ENCODE data around the gene NFIA.

NFIA gene

GRCh38 chr1:61279570-61279969, 197.2 kb downstream of the NFIA start:
- H3K4me3 ChIP-seq (ENCODE audit: low read length, poor library complexity, severe bottlenecking) = no peak overlapping the region
- TF ChIP-seq EZH2phosphoT487 (IDR thresholded peaks at IDR 0.05; ENCODE audit: borderline replicate concordance) (no peak), CTCF (conservative IDR thresholded peaks at IDR 0.05; ENCODE audit: low read length) (no peak)

GRCh38 chr1:61280452-61280851, 198.1 kb downstream of the NFIA start:
- H3K9me2 ChIP-seq (replicated peaks; ENCODE audit: low read depth, low read length) = no peaks in the 10 kb centered on the region
- no peak for TF ChIP-seq EZH2phosphoT487 (IDR thresholded peaks at IDR 0.05; ENCODE audit: borderline replicate concordance)
- no peak for TF ChIP-seq CTCF (conservative IDR thresholded peaks at IDR 0.05; ENCODE audit: low read length)
- H3F3A ChIP-seq (ENCODE audit: low read depth) = no peaks in the 10 kb centered on the region
- H3K9ac ChIP-seq (ENCODE audit: low read depth, low read length, poor library complexity, severe bottlenecking) = no peak overlapping the region
- H4K20me1 ChIP-seq (ENCODE audit: insufficient read depth, low read length, poor library complexity, severe bottlenecking) = no peaks in the 10 kb centered on the region
- no peak overlapping the region for H3K4me3 ChIP-seq (ENCODE audit: low read length, poor library complexity, severe bottlenecking)
- H3K36me3 ChIP-seq (ENCODE audit: insufficient read depth, low read length) = no peaks in the 10 kb centered on the region
- no peaks in the 10 kb centered on the region for H3K9me3 ChIP-seq (ENCODE audit: insufficient read depth, low read depth, low read length)
- no peaks in the 10 kb centered on the region for H3K79me2 ChIP-seq (ENCODE audit: insufficient read depth, low read length)
- H3K4me1 ChIP-seq (ENCODE audit: insufficient read depth, low read length, poor library complexity, severe bottlenecking) = no peaks in the 10 kb centered on the region
- no peaks in the 10 kb centered on the region for H3K27me3 ChIP-seq (ENCODE audit: insufficient read depth, low read length, poor library complexity, severe bottlenecking)
- H3K4me2 ChIP-seq (ENCODE audit: low read depth, low read length, poor library complexity, severe bottlenecking) = no peak overlapping the region
- no peak overlapping the region for H2AFZ ChIP-seq (ENCODE audit: low read length)

More at GRCh38 chr1:61279570-61279969, 197.2 kb downstream of the NFIA start:
- Histone ChIP-seq H3K9me3 (ENCODE audit: insufficient read depth, low read depth, low read length) (no peaks in the 10 kb centered on the region), H2AFZ (ENCODE audit: low read length) (no peak overlapping the region), H4K20me1 (ENCODE audit: insufficient read depth, low read length, poor library complexity, severe bottlenecking) (no peaks in the 10 kb centered on the region), H3K79me2 (ENCODE audit: insufficient read depth, low read length) (no peaks in the 10 kb centered on the region), H3K9me2 (replicated peaks; ENCODE audit: low read depth, low read length) (no peaks in the 10 kb centered on the region), H3K27me3 (ENCODE audit: insufficient read depth, low read length, poor library complexity, severe bottlenecking) (no peaks in the 10 kb centered on the region), H3K9ac (ENCODE audit: low read depth, low read length, poor library complexity, severe bottlenecking) (no peak overlapping the region), H3K36me3 (ENCODE audit: insufficient read depth, low read length) (no peaks in the 10 kb centered on the region), H3K4me1 (ENCODE audit: insufficient read depth, low read length, poor library complexity, severe bottlenecking) (no peaks in the 10 kb centered on the region), H3F3A (ENCODE audit: low read depth) (no peaks in the 10 kb centered on the region), H3K4me2 (ENCODE audit: low read depth, low read length, poor library complexity, severe bottlenecking) (no peak overlapping the region)

GRCh38 chr1:61282387-61282786, 200.0 kb downstream of the NFIA start:
- Histone ChIP-seq H3K9me3 (ENCODE audit: insufficient read depth, low read depth, low read length) (no peaks in the 10 kb centered on the region), H4K20me1 (ENCODE audit: insufficient read depth, low read length, poor library complexity, severe bottlenecking) (no peaks in the 10 kb centered on the region), H3K4me2 (ENCODE audit: low read depth, low read length, poor library complexity, severe bottlenecking) (no peak overlapping the region), H3F3A (ENCODE audit: low read depth) (no peaks in the 10 kb centered on the region), H3K9ac (ENCODE audit: low read depth, low read length, poor library complexity, severe bottlenecking) (no peak overlapping the region), H3K4me1 (ENCODE audit: insufficient read depth, low read length, poor library complexity, severe bottlenecking) (no peaks in the 10 kb centered on the region), H3K27me3 (ENCODE audit: insufficient read depth, low read length, poor library complexity, severe bottlenecking) (no peaks in the 10 kb centered on the region), H3K9me2 (replicated peaks; ENCODE audit: low read depth, low read length) (no peaks in the 10 kb centered on the region), H3K4me3 (ENCODE audit: low read length, poor library complexity, severe bottlenecking) (no peak overlapping the region), H2AFZ (ENCODE audit: low read length) (no peak overlapping the region; the same call in 1 of the 2 replicates), H3K36me3 (ENCODE audit: insufficient read depth, low read length) (no peaks in the 10 kb centered on the region), H3K79me2 (ENCODE audit: insufficient read depth, low read length) (no peaks in the 10 kb centered on the region)
- no peak for TF ChIP-seq CTCF (conservative IDR thresholded peaks at IDR 0.05; ENCODE audit: low read length)
- TF ChIP-seq EZH2phosphoT487 (IDR thresholded peaks at IDR 0.05; ENCODE audit: borderline replicate concordance) = no peak

All from Loucy (cell line).